H4 (cell line): ENCODE results near the gene SLC13A4. TPM values are rescaled to one million over a fixed set of nuclear protein-coding genes. Genes with fewer than 3 reads are reported as not detected.
"Not testable (repeated sequence)": the region's sequence is repeated elsewhere in the genome, so short reads cannot be mapped to it uniquely, and the experiment has no call there.

Source experiments
- DNase-seq: peaks from one replicate; pipeline ENCODE4 v3.0.0-alpha.2; 2015; ENCODE audit warnings: low spot score
- total RNA-seq: library from RNA; depleted of rRNA; stranded (reverse); fragments of >200 nt; shearing (Covaris generic); gene quantifications from 2 replicates; pipeline ENCODE4 v1.2.3, GENCODE V29; 2014; rRNA removed

The SLC13A4 gene
- total RNA-seq, 1 experiment from 2014 or later, result not detected

- DNase-seq, result no peak
These were observed 63.9 kb downstream of the SLC13A4 start for GRCh38 chr7:135664046-135664589.

GRCh38 chr7:135662373-135663114 is 65.4 kb downstream of the SLC13A4 start, which contains the start of gene STMP1:
STMP1 (plus strand) TSS chr7:135662514.
- peak; percentile 92 for DNase-seq

- DNase-seq, result no peak
These were observed 65.9 kb downstream of the SLC13A4 start for GRCh38 chr7:135662123-135662372.

- no peak for DNase-seq
These were observed 66.5 kb downstream of the SLC13A4 start for GRCh38 chr7:135661311-135662122.

- DNase-seq, result peak; percentile 36
These were observed 68.7 kb downstream of the SLC13A4 start for GRCh38 chr7:135659159-135659846.

- no peak for DNase-seq
These were observed 69.4 kb downstream of the SLC13A4 start for GRCh38 chr7:135658564-135658963.

GRCh38 chr7:135653340-135654080 is 74.5 kb downstream of the SLC13A4 start:
- DNase-seq, result no peak

- no peak for DNase-seq
These were observed 77.0 kb downstream of the SLC13A4 start for GRCh38 chr7:135650831-135651573.

- DNase-seq, result no peak
These were observed 79.8 kb downstream of the SLC13A4 start for GRCh38 chr7:135648235-135648634.

- DNase-seq, result no peak
These were observed 80.2 kb downstream of the SLC13A4 start for GRCh38 chr7:135647755-135648154.

- peak; percentile 42 for DNase-seq
These were observed 82.6 kb downstream of the SLC13A4 start for GRCh38 chr7:135645296-135645904.

GRCh38 chr7:135644729-135645128 is 83.3 kb downstream of the SLC13A4 start:
- no peak for DNase-seq

- no peak for DNase-seq
These were observed 83.8 kb downstream of the SLC13A4 start for GRCh38 chr7:135644154-135644553.

GRCh38 chr7:135639690-135640089 is 88.3 kb downstream of the SLC13A4 start:
- DNase-seq, result not testable (repeated sequence)

- no peak for DNase-seq
These were observed 93.7 kb downstream of the SLC13A4 start for GRCh38 chr7:135634191-135634878.

Other genes starting within 250 kb of the SLC13A4 start
- 8.6 and 11.8 TPM in 2 replicates for gene CNOT4, start 218.1 kb downstream of the SLC13A4 start, total RNA-seq
- gene NUP205, start 170.3 kb downstream of the SLC13A4 start, total RNA-seq, result 97.7 and 113 TPM in 2 replicates
- gene STMP1, start 65.7 kb downstream of the SLC13A4 start, total RNA-seq, result 20.9 and 22.7 TPM in 2 replicates
- 0.35 TPM in 1 of 2 replicates, not detected in the other for gene FAM180A, start 20.6 kb upstream of the SLC13A4 start, total RNA-seq
- 141 and 205 TPM in 2 replicates for gene MTPN, start 249.2 kb upstream of the SLC13A4 start, total RNA-seq